Inflammatory macrophage treated with lipopolysaccharide for 4 hours (primary cell): ENCODE results near the gene CEBPE.

Experiments used
- DNase-seq: peaks from one replicate; pipeline ENCODE4 v3.0.0-alpha.2; 2020

CEBPE gene

DNA sequence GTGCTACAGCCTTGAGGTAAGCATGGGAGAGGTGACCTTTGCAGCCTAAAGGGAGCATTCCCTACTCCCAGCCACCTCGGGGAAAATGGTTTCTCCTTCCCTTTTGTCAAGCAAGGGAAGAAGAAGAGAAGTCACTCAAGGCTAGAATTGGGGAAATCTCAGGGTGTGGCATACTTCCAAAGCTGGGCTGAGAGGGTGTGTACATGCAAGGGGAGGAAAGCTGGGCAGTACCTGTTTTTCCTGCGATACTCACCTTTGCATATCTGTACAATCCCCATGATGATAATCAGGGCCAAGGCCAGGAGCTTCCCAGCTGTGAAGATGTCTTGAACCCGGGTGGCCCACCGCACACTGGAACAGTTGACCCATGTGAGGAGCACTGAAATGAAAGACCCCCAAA is 23.8 kb upstream of the CEBPE start:
- no peak for DNase-seq

DNA sequence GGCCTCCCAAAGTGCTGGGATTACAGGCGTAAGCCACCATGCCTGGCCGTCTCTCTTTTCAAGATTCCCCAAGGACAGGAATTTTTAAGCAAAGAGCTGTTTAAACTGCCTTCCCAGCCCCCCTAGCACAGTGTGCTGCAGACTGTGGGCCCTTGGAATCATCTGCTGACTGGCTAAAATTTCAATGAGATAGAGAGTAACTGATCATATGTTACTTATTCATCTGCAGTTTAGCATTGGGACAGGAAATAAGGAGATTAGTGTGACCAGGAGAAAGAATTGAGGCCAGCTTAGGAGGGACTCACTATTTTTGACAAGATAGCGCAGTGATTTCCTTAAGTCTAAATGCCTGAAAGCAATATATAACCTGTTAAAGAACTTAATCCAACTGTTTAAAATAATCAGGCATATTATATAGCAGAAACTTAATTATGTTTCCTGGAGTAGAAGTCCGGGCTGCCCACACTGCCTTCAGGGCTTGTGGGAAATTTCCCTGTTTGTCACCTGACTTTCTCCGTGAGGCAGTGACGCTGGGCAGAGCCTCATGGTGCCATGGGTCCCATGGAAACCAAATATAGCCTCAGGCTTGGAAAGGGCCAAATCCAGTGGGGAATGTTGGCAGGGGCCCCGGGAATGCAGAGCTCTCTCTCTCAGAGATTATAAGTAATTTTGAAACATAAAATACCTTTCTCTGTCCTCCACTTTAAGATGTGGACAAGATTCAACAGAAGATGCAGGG is 22.8 kb upstream of the CEBPE start:
- no peak for DNase-seq

DNA sequence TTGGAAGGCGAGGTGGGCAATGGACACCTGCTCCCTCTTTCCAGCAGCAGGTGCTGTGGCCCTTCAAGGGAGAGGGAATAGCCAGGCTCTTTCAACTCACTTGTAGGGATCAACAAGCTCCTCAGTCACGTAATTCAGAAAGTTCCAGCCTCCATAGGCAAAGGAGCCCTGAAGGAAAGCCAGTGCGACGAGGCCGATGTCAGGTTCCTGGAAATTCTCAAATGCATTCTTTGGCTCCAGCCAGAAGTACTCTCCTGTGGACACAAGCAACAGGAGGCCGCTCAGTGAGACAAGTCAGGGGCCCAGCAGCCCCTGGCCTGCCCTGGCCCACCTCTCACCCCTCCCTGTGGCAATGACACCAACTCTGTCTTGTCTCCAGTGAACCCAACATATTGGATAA is 21.3 kb upstream of the CEBPE start:
- no peak for DNase-seq

DNA sequence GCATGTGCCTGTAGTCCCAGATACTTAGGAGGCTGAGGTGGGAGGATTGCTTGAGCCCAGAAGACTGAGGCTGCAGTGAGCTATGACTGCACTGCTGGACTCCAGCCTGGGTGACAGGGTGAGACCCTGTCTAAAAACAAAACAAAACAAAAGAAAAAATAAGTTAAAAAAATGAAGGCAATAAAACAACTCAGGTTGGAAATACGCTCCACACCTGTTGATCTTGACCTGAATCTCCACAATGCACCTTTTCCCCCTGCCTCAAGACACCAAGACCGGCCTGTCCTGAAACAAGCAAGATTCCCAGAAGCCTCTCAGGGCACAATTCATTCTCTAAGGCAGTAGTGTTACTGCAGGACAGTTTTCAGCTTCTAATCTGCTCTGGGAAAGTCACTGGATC is 20.8 kb upstream of the CEBPE start:
- DNase-seq, result no peak

DNA sequence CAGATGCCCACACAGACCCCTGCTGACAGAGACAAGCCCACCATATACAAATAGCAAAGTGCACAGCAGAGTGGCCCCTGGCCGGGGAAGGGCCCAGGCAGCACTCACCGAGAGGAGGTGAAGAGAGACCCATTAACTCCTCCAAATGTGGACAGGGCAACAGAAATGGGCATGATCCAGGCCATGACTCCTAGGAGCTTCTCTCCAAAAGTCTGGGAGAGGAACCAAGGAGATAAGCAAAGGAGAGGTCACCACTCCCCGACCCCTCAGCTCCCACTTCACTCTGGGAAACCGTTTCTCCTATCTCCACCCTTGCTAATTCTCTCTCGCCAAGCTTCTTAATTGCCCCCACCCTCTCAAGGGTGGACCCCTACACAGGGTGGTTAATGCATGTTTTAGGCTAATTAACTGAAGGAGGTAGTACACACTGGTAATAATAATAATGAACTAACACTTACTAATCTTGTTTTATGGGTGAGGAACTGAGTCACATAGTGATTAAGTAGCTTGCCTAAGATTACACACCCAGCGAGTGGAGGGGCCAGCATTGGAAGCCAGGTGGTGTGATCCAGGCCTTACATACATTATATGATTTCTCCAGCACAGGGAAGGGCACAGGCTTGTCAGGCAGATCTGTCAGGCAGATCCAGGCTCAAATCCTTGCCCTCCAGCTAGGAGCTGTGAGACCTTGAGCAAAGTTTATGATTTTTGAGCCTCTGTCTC is 18.9 kb upstream of the CEBPE start:
- no peak for DNase-seq

DNA sequence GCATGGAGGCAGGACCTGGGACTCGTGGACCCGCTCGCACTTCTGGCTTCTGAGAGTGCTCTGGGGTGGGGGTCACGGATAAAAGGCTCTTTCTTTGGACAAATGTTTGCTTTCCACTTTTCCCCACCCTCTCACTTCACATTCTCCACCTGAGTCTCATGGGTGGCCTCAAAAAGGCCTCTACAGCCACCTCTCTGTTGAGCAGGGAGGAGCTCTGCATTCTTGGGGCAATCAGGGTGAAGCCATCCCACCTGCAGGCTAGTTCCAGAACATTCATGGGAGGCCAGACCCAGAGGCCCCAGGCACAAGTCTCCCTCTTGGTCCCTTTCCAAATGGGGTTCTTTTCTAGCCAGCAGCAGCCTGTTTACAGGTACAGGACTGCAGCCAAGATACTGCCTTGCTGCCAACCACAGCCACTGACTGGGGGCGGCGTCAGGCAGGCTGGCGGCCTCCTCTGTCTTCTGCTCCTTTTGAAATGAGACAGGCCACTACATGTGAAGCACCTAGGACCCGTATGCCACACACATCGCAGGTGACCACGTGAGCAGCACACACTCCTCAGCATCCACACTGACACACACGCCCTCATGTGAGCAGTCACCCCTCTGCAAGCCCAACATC is 18.2 kb upstream of the CEBPE start:
- no peak for DNase-seq

DNA sequence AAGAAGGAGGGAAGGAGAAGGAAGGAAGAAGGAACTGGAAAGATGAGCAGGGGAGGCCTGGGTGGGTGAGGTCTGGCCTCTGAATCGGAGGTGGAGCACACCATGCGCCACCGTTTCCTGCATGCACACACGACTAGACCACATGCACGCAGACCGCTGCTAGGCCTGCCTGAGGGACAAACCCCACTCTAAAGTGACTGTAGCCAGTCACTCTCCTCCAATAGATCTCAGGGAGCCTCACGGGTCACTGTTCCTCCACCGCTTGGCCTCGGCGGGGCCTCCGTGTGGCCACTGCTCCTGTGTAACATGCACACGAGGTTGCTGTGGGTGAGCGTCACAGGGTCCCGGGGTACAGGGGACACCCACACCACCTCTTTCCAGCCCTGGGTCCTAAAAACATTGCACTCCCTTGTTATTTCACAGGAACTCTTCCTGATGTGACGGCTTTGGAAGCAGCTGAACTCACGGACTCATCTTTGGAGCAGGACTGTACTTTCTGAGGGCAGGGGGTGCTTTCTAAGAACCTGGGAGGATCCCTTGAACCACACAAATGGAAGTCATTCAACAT is 17.6 kb upstream of the CEBPE start:
- DNase-seq, result no peak

DNA sequence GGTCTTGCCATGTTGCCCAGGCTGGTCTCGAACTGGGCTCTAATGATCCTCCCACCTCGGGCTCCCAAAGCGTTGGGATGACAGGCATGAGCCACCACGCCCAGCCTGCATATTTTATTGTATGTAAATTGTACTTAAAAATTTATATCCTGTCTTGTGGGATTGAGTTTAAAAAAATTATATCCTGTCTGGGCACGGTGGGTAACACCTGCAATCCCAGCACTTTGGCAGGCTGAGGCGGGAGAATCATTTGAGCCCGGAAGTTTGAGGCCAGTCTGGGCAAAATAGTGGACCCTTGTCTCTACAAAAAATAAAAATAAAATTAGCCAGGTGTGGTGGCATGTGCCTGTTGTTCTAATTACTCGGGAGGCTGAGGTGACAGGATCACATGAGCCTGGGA is 13.9 kb upstream of the CEBPE start:
- no peak for DNase-seq

DNA sequence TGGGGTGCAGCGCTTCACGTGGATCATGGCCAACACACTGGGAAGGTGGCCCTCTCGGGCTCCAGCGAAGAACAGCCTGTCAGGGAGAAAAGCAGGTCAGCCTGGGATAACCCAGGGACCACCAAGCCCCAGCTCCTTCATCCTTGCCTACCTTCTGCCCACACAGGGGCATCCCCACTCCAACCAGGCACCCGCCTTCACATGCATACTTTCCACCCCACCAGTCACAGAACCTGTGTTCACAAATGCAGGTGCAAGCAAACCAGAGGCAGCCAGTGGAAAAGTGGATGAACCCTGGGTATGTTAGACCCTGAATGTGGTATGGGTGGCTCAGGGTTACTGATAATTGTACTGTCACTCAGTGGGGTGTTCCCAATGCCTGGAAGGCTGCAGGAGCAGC is 12.4 kb upstream of the CEBPE start:
- no peak for DNase-seq

DNA sequence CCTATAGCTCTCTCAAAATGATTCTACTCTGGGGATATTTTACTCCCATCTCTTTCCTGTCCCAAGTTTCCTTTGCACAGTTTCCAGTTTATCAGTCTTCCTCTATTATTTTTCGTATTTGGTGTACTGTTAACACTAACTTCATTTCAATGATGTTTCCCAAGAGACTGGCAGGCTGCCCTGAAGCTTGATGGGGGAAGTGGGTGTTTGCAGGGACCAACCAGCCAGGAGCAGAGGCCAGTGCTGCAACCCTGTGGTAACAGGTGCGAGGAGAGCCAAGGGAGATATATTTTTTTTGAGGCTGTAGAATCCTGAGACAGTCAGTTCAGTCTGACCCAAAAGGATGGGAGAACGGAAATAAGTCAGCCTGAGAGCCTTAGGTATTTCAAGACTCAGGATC is 11.8 kb upstream of the CEBPE start:
- no peak for DNase-seq

DNA sequence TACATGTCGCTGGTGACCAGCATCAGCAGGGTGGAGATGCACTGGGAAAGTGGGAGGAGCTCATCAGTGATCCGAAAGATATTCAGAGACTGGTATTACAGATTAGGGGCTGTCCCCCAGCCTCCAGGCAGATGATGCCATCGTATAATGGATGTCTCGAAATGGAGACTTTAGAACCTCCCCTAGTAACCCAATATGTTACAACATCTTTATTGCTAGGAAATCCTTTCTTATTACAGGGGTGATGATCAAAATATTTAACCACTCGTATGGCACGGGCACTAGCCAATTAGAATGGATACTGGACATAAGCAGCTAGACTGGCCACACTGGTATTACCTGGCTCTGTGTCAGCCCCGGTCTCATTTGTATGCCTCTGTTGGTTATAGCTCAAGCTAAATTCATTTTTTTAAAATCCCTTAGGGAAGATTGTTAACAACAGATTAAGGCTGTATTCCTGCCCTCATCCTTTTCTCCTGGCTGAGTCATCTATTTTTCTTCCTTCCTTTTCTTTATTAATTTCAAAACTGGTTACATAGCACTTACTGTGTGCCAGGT is 10.8 kb upstream of the CEBPE start:
- DNase-seq, result no peak

DNA sequence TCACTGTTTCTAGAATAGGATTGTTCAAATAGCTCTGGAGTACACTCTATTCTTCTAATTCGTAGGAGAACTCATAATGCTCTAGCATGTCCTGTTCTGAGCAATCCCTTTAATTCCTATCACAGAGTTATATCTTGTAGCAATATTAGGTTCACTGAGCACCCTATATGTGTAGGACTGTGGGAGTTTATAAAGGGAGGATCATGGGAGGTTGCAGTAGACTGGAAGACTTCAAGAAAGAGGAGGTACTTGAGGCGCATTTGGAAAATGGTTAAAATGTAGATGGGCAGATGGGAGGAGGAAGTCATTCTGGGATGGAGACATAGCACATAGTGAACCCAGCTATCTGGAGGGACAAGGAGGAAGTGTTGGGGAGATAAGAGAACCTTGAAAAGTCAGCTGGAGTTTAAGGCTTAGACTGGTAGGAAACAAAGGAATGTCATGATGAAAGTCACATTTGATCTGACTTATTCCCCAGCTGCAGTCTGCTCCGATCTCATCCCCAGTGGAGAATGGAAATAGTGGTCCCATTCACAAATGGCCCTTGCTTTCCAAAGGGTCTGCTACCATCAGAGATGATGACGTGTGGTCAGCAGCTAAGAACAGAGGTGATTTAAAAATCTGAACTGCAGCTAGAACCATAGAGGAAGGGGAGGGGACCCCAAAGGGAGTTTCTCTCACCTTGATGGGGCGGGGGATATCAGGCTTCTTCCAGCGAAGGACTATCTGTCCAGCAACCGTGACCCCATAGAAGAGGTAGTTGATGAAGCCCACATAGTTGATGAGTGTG is 10.1 kb upstream of the CEBPE start:
- DNase-seq, result no peak

DNA sequence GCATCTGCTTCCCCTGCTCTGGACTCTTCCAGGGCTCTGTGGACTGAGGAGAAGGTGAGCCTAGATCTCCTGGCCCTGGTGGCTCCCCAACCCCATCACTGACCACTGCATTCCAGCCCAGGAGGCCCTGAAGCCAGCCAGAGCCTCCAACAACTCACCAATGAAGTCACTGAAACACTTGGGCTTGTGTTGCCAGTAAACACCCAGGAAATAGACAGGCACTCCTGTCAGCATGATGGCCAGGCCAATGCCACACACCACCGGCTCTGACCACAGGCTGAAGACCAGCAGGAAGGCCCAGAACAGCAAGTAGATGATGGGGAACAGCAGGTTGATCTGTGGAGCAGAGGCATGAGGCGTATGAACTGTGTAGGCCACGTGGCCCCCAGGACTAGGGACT is 8.8 kb upstream of the CEBPE start:
- DNase-seq, result no peak

DNA sequence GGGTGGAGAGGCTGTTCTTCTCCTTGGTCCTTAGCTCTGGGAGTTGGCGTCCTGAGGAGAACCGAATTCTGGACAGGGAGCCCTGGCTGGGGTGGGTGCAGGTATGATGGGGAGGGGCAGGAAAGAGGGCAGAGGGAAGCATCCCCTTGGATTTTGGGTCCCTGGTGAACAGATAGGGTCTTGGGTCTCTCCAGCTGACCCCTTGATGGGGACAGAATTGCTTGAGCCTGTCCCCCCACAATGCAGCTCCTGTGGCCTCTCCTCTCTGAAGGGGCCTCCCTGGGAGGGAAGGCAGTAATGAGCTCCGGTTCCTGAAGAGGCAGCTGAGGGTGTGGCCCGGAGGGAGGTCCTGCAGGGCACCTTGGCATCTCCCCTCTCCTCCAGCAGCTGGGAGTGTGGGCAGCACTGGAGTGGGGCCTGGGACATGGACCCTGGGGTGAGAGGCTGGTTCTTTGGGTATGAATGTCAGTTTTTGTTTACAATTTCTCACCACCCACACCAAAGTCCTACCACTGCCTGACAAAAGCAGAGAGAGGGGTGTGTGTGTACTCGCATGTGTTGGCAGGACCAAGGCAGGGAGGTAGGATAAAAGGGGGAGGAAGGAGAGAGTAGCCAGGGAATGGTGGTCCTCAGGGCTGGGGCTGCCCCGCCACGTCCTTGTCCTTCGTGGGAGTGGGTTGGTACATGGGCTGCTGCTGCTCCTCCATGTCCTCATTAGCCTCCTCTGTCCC is 7.7 kb upstream of the CEBPE start:
- DNase-seq, result no peak

DNA sequence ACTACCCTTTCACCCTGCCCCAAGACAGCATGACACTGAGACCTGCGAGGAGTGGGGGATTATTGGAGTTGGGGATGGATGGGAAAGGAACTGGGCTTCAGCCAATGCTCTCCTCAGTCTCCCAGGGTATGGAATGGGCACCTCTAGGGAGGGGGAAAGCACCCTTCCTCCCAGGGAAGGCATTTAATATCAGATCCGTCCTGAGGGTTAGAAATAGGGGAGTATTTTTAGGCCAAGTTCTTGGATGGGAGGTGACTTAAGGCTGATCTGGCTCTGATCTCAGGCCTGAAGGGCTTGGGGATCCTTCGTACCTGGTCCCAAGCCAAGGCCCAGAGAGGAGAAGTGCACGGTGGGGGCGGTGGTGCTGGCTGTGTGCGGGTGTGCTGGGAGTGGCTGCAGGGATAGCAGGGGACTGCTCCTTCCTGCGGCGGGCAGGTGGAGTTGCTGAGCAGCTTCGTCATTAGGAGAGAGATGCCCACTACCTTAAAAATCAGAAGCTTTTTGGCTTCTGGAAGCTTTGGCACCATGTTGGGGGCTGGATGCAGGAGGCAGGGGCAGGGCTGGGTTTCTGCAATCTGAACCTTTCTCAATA is 7.0 kb upstream of the CEBPE start:
- no peak for DNase-seq

DNA sequence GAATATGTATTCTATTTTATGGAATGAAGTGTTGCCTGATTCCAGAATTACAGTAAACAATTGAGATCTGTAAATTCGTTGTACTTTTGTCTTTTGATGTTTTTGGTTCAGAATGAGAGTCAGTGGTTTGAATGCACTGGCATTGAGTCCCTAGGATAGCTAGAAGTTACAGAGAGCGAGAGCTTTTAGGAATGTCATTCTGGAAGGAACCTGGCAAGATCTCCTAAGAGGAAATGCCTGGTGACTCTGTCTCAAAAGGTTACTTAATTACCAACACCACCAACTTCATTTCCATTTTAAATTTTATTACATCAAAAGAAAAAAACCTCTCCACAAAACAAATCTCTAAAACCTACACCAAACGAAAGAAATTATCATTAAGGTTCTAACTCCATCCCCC is 6.0 kb upstream of the CEBPE start:
- DNase-seq, result no peak

DNA sequence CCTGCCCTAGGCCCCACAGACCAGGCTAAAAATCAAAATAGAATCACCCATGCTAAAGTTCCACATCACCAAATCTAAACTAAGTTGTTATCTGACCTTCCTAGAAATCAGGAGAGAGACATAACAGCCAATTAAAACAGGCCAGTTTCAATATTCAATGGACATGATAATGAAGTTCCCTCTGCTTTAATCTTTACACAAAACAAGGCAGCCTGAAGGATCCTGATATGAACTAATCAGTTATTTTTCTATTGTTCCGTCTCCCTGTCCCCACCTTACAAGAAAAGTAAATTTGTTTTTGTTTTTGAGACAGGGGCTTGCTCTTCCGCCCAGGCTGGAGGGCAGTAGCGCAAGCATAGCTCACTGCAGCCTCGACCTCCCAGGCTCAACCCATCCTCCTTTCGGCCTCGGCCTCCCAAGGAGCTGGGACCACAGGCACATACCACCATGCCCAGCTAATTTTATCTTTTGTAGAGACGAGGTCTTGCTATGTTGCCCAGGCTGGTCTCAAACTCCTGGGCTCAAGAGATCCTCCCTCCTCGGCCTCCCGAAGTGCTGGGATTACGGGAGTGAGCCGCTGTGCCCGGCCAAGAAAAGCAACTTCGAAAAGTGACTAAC is 5.4 kb upstream of the CEBPE start:
- no peak for DNase-seq

DNA sequence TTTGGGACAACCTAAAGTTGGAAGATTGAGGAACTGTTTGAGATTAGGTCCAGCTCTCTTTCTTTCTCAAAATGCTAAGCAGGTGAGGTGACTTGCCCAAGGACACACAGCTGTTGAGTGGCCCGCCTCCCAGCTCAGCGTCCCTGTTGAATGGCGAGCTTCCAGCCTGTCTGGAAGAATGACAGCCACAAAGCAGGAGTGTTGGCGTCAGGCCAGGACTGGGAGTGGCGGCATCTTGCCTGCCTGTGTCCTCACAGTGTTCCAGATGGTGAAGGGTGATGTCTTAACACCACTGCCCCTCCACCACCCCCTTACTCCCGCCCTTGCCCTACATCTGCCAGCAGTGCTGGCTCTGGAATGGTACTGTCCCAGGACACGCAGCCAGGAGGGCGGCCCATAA is 4.4 kb upstream of the CEBPE start:
- no peak for DNase-seq

DNA sequence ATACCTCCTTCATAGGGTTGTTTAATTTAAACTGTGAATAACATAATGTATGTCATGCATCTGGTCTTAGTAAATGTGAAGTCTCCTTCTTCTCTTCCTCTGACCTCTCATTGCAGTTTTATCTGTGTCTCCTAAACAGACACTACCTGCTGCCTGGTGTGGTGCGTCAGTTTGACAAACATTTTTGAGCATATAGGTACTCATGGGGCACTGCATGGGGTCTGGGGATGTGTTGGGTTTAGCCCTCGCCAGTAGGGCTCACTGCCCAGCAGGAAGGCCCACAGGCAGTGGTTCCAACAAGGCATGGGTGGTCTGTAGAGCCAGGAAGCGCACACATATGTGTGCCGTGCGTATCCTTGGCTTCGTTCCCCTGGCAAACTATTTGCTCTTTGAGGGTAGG is 3.0 kb upstream of the CEBPE start:
- no peak for DNase-seq

DNA sequence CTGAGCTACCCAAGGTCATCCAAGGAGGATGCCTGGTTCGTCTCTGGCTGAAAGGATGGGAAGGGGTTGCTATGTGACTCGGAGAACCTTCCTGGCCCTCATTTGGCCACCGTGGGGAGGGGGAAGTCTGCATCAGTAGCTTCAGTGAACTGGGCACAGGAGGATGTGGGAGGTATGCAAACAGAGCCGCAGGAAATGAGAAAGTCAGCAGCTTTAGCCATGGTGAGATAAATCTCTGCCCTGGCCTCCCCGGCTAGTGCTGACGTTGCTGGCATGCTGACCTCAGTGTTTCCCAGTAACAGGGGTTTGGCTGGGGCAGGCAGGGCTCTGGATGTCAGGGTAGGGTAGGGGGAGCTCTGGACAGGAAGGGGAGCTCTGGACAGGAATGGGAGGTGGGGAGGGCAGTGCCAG is 2.3 kb upstream of the CEBPE start:
- DNase-seq, result peak; percentile 35

DNA sequence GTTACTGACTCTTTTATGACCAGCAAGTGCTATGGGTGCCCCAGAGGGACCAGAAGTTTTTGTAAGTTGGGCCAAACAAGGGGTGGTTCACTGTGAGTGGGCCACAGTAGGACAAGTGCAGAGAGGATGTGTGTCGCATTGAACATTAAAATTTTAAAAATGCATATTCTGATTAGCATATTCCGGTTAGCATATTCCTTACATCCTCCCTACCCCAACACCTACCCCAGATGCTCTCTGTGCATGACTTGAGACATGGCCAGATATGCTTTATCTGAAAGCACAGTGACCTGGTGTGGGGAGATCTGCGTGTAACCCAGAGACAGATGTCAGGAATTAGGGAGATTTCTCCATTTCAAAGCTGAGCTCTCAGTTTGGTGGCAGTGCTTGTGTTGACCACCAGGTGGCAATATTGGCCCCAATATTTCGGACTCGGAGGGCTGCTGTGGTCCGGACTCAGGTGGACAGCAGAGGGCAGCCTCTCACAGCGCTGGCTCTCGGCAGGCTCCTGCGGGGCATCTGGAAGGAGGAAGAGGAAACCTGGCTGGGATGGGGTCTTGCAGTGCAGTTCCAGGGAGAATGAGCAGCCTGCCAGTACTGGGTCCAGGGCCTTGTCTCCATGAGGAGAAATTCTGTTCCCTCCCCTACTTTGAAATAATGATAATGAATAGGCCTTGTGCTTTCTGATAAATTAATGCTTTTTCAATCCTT is 1.6 kb upstream of the CEBPE start:
- DNase-seq, result peak; percentile 86
